Ishikawa (cell line): ENCODE measurements around the gene MRPL36.

ENCODE experiments used
- EGR1 ChIP-seq: IDR thresholded peaks from 2 replicates; pipeline ENCODE4 v1.6.1; 2012
- EP300 ChIP-seq: IDR thresholded peaks from 2 replicates; pipeline ENCODE4 v1.6.1; 2012; ENCODE audit warnings: borderline replicate concordance
- FOXM1 ChIP-seq: IDR thresholded peaks from 2 replicates; pipeline ENCODE4 v1.6.1; 2012; ENCODE audit warnings: low read depth, borderline replicate concordance
- RAD21 ChIP-seq: IDR thresholded peaks from 2 replicates; pipeline ENCODE4 v1.6.1; 2012; ENCODE audit warnings: low read depth
- REST ChIP-seq: IDR thresholded peaks from 2 replicates; pipeline ENCODE4 v1.6.1; 2012; ENCODE audit warnings: low read depth, mild to moderate bottlenecking
- TAF1 ChIP-seq: IDR thresholded peaks from 2 replicates; pipeline ENCODE4 v1.6.1; 2012; ENCODE audit warnings: low read depth, mild to moderate bottlenecking
- TEAD4 ChIP-seq: IDR thresholded peaks from 2 replicates; pipeline ENCODE4 v1.6.1; 2012
- YY1 ChIP-seq: IDR thresholded peaks from 2 replicates; pipeline ENCODE4 v1.6.1; 2012; ENCODE audit warnings: low read depth
- TF ChIP-seq, protein P1 (sequence below): IDR thresholded peaks from 2 replicates; pipeline ENCODE4 v1.6.1; 2012
- TF ChIP-seq, protein P2 (sequence below): IDR thresholded peaks from 2 replicates; pipeline ENCODE4 v1.6.1; 2012

DNA sequence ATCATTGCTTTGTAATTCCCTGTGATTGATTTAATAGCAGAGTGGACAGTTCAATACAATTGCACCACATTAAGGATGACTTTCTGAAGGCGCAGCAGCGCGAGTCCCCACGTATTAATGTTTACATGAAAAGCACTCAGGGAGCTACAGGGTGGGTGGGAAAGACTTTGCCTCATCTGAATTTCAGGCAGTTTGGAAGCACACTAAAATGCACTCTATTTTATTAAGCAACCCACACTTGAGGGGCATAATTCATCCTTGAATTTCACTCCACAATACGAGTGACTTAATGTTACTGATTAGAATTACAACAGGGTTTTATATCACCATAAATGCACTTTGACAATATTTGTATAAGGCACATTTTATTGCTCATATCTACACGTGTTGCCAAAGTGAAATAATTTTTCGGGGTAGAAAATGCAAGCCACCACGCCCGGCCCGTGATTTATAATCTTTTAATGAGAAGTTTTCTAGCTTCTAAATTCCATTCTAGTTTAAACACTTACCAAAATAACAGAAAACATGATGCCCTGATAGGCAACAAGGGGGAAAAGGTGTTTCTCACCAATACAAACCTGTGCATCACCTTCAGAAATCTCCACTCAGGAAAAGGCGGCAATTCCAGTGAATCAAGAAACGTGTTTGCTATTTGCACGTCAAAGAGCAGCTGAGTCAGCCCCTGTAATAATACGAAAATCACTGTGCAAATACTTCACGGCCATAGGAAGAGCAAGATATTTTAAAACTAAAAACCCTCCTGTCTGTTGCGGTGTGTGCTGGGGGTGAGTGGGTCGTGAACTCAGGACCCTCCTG, 42.6 kb upstream of the MRPL36 start:
- TF ChIP-seq, protein P1, sequence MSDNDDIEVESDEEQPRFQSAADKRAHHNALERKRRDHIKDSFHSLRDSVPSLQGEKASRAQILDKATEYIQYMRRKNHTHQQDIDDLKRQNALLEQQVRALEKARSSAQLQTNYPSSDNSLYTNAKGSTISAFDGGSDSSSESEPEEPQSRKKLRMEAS: no peak
- TF ChIP-seq RAD21 (no peak), TAF1 (no peak), YY1 (no peak), FOXM1 (no peak), REST (no peak), EP300 (no peak), TEAD4 (no peak), EGR1 (no peak)
- TF ChIP-seq, protein P2, sequence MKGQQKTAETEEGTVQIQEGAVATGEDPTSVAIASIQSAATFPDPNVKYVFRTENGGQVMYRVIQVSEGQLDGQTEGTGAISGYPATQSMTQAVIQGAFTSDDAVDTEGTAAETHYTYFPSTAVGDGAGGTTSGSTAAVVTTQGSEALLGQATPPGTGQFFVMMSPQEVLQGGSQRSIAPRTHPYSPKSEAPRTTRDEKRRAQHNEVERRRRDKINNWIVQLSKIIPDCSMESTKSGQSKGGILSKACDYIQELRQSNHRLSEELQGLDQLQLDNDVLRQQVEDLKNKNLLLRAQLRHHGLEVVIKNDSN: no peak
